Liver (tissue), 9 donors: ENCODE data around the gene ADAMTS2. TPM values are rescaled to one million over a fixed set of nuclear protein-coding genes. Genes with fewer than 3 reads are reported as not detected.
A peak's percentile ranks its signal among the peaks of the same experiment; 100 is the strongest.

ENCODE experiments used
- DNase-seq: peaks from one replicate; pipeline ENCODE4 v3.0.0-alpha.2; 2017; ENCODE audit warnings: low spot score
- H3K27ac ChIP-seq, 2 donors: one replicate each; pipeline ENCODE4 v1.7.0; 2013; ENCODE audit warnings: inconsistent platforms in 2 of 2, low read length in 2 of 2, control low read depth in 1 of 2, low read depth in 1 of 2, mild to moderate bottlenecking in 1 of 2
- H3K27me3 ChIP-seq, 4 donors: one replicate each; pipeline versions ENCODE4 v1.6.1 to v1.7.0; 2013; ENCODE audit warnings: low read length in 3 of 4, inconsistent platforms in 1 of 4, mild to moderate bottlenecking in 1 of 4, moderate library complexity in 1 of 4; ENCODE audit not compliant: control insufficient read depth in 4 of 4, insufficient read depth in 4 of 4
- H3K36me3 ChIP-seq, 4 donors: one replicate each; pipeline versions ENCODE4 v1.6.1 to v1.7.0; 2013; ENCODE audit warnings: low read length in 3 of 4, mild to moderate bottlenecking in 3 of 4, low read depth in 1 of 4, moderate library complexity in 1 of 4; ENCODE audit not compliant: control insufficient read depth in 4 of 4, insufficient read depth in 3 of 4
- H3K4me1 ChIP-seq, 4 donors: one replicate each; pipeline versions ENCODE4 v1.6.1 to v1.7.0; 2013; ENCODE audit warnings: low read length in 3 of 4, mild to moderate bottlenecking in 3 of 4, moderate library complexity in 1 of 4; ENCODE audit not compliant: control insufficient read depth in 4 of 4, insufficient read depth in 4 of 4
- H3K4me3 ChIP-seq, 3 donors: one replicate each; pipeline versions ENCODE4 v1.6.1 to v1.7.0; 2013; ENCODE audit warnings: low read length in 3 of 3, control low read depth in 1 of 3, low read depth in 1 of 3, mild to moderate bottlenecking in 1 of 3
- H3K9ac ChIP-seq, 2 donors: one replicate each; pipeline ENCODE4 v1.7.0; 2013; ENCODE audit warnings: low read length in 2 of 2, mild to moderate bottlenecking in 2 of 2, moderate library complexity in 2 of 2, control low read depth in 1 of 2, low read depth in 1 of 2
- H3K9me3 ChIP-seq, 4 donors: one replicate each; pipeline versions ENCODE4 v1.6.1 to v1.7.0; 2013; ENCODE audit warnings: low read length in 3 of 4; ENCODE audit not compliant: control insufficient read depth in 4 of 4
- EGR1 ChIP-seq, 2 donors: IDR thresholded peaks; 2 replicates each; pipeline ENCODE4 v1.6.1; 2016 to 2018; ENCODE audit warnings: antibody characterized with exemption in 2 of 2, low read depth in 2 of 2
- FOXA1 ChIP-seq: IDR thresholded peaks from 2 replicates; pipeline ENCODE4 v1.6.1; 2016; ENCODE audit warnings: antibody characterized with exemption
- FOXA2 ChIP-seq: IDR thresholded peaks from 2 replicates; pipeline ENCODE4 v1.6.1; 2016; ENCODE audit warnings: antibody characterized with exemption
- HNF4A ChIP-seq, 2 donors: conservative IDR thresholded peaks; 2 replicates each; pipeline ENCODE4 v1.6.1; 2016; ENCODE audit warnings: antibody characterized with exemption in 2 of 2, mild to moderate bottlenecking in 2 of 2
- HNF4G ChIP-seq: IDR thresholded peaks from 2 replicates; pipeline ENCODE4 v1.6.1; 2016; ENCODE audit warnings: antibody characterized with exemption
- JUND ChIP-seq, 2 donors: IDR thresholded peaks; 2 replicates each; pipeline ENCODE4 v1.6.1; 2016; ENCODE audit warnings: antibody characterized with exemption in 2 of 2
- NR2F2 ChIP-seq: IDR thresholded peaks from 2 replicates; pipeline ENCODE4 v1.6.1; 2016; ENCODE audit warnings: antibody characterized with exemption
- SP1 ChIP-seq: IDR thresholded peaks from 2 replicates; pipeline ENCODE4 v1.6.1; 2018; ENCODE audit warnings: antibody characterized with exemption, mild to moderate bottlenecking
- TAF1 ChIP-seq: conservative IDR thresholded peaks from 2 replicates; pipeline ENCODE4 v1.6.1; 2016; ENCODE audit warnings: antibody characterized with exemption, mild to moderate bottlenecking
- WGBS: extraction: QIAGEN DNeasy Blood & Tissue Kit; methylation state at CpG from one replicate; pipeline ENCODE4 v1.1.7; 2013; 5-methylcytosine and 5-hydroxymethylcytosine counted together
- polyA plus RNA-seq, 2 donors: library from polyadenylated mRNA; stranded (reverse) in 1 of 2; unstranded in 1 of 2; fragments of 200-250 nt in 1 of 2; fragments of >200 nt in 1 of 2; fragmentation: Nextera tagmentation in 1 of 2; extraction: Ambion mirVana in 1 of 2; gene quantifications; one replicate each; pipeline versions ENCODE4 v1.2.1 to v1.2.3, GENCODE V29; 2013 to 2015
- total RNA-seq, 2 donors: library from RNA; depleted of rRNA; stranded (reverse); fragments of >200 nt; gene quantifications; one replicate each; pipeline ENCODE4 v1.2.3, GENCODE V29; 2014
- TF ChIP-seq, protein P1 (sequence below): fragments of 150-350 bp; IDR thresholded peaks from 2 replicates; pipeline ENCODE4 v1.5.1; 2017; ENCODE audit warnings: improper control_type of control experiment, low read depth, low read length; ENCODE audit not compliant: missing input control
- TF ChIP-seq, protein P2 (sequence below): IDR thresholded peaks from 2 replicates; pipeline ENCODE4 v1.6.1; 2016; ENCODE audit warnings: antibody characterized with exemption
- TF ChIP-seq, protein P3 (sequence below): IDR thresholded peaks from 2 replicates; pipeline ENCODE4 v1.6.1; 2016; ENCODE audit warnings: antibody characterized with exemption, mild to moderate bottlenecking
- donor health status: healthy.
- donor health status: healthy.
- donor health status: healthy.
- donor health status: healthy.
- donor health status: healthy.

ADAMTS2 gene
- total and polyA plus RNA-seq, 4 donors = 2.7 to 24.3 (median 12.0) TPM

DNA sequence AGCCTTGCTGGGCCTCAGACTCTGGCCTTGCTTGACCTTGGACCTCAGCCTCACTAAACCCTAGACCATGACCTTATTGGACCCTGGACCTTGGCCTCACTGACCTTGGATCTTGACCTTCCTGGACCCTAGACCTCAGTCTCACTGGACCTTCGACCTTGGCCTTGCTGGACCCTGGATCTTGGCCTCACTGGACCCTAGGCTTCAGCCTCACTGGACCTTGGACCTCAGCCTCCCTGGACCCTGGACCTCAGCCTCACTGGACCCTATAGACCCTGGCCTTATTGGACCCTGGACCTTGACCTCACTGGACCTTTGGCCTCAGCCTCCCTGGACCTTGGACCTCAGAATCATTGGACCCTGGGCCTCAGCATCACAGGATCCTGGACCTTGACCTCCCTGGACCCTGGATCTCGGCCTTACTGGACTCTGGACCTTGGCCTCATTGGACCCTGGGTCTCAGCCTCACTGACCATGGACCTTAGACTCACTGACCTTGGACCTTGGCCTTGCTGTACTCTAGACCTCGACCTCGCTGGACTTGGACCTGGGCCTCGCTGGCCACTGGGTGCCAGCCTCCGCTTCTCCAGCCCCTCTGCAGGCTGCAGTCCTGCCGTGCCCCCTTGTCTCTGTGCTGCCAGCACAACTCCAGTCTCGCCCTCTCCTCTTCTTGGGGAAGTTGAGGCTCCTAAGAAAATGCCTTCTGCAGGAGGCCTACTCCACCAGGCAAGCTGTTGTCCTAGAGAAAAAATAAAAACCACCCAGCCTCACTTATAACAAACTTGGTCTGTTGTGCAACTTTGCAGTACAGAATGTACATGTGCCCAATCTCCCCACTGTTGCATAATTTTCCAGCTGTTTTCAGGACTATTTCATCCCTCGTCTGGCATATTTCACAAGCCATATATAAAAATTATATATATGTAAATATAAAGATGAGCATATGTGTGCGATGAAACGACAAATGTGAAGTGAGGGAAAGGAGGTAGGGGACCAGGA, 11.0 kb upstream of the ADAMTS2 start:
- H3K4me3 ChIP-seq = no peak overlapping the region
- DNase-seq = no peak
- H3K27ac ChIP-seq = no peak overlapping the region
- no peaks in the 10 kb centered on the region for H3K4me1 ChIP-seq
- TF ChIP-seq TAF1 = no peak
- peak; percentile 44 for TF ChIP-seq NR2F2
- TF ChIP-seq HNF4A (conservative IDR thresholded peaks at IDR 0.05) = peak; percentile 14 to 45
- TF ChIP-seq, protein P1, sequence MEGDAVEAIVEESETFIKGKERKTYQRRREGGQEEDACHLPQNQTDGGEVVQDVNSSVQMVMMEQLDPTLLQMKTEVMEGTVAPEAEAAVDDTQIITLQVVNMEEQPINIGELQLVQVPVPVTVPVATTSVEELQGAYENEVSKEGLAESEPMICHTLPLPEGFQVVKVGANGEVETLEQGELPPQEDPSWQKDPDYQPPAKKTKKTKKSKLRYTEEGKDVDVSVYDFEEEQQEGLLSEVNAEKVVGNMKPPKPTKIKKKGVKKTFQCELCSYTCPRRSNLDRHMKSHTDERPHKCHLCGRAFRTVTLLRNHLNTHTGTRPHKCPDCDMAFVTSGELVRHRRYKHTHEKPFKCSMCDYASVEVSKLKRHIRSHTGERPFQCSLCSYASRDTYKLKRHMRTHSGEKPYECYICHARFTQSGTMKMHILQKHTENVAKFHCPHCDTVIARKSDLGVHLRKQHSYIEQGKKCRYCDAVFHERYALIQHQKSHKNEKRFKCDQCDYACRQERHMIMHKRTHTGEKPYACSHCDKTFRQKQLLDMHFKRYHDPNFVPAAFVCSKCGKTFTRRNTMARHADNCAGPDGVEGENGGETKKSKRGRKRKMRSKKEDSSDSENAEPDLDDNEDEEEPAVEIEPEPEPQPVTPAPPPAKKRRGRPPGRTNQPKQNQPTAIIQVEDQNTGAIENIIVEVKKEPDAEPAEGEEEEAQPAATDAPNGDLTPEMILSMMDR = no peak
- WGBS = 81% methylated on average over 11 of the region's 11 CpGs
- H3K27me3 ChIP-seq = peaks cover 0 to 4% (median 0%) of the 10 kb centered on the region in 4 donors
- no peaks in the 10 kb centered on the region for H3K36me3 ChIP-seq
- peaks cover 0 to 4% (median 0%) of the 10 kb centered on the region in 4 donors for H3K9me3 ChIP-seq
- H3K9ac ChIP-seq = no peak overlapping the region

DNA sequence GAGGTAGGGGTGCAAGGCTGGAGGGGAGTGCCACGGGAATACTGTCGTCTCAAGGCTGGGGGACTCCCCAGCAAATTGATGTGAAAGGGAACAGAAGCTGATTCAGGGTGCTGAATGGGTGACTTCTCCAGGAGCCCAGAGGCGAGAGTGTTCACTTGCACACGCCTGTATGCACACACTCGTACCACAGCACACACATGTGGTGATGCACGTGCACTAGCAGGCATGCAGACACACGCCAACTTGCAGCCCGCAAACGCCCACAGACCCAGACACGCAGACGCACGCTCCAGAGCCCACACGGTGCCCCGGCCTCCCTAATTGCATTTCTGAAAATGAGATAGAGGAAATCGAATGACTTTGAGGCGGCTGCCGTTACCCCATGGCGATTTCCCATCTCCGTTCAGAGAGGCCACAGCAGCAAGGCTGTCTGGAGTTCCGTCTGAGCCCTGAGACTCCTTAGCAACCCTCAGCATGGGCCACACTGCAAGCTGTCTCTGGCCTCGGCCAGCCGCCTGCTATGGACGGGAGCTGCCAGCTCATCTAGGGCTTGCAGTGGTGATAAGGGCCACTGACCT, 9.1 kb upstream of the ADAMTS2 start:
- Histone ChIP-seq H3K4me3 (no peak overlapping the region), H3K36me3 (no peaks in the 10 kb centered on the region), H3K27me3 (peaks cover 0 to 7% (median 0%) of the 10 kb centered on the region in 4 donors), H3K4me1 (no peaks in the 10 kb centered on the region), H3K9me3 (peaks cover 0 to 4% (median 0%) of the 10 kb centered on the region in 4 donors), H3K9ac (no peak overlapping the region), H3K27ac (no peak overlapping the region)
- DNase-seq = no peak
- WGBS = 75% methylated on average over 23 of the region's 23 CpGs
- TF ChIP-seq, protein P2, sequence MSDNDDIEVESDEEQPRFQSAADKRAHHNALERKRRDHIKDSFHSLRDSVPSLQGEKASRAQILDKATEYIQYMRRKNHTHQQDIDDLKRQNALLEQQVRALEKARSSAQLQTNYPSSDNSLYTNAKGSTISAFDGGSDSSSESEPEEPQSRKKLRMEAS = no peak
- TF ChIP-seq, protein P1 = no peak
- TF ChIP-seq FOXA1 (no peak), SP1 (no peak), EGR1 (IDR thresholded peaks at IDR 0.05; ENCODE audit: low read depth in 2 of 2) (no peak), HNF4G (no peak)

DNA sequence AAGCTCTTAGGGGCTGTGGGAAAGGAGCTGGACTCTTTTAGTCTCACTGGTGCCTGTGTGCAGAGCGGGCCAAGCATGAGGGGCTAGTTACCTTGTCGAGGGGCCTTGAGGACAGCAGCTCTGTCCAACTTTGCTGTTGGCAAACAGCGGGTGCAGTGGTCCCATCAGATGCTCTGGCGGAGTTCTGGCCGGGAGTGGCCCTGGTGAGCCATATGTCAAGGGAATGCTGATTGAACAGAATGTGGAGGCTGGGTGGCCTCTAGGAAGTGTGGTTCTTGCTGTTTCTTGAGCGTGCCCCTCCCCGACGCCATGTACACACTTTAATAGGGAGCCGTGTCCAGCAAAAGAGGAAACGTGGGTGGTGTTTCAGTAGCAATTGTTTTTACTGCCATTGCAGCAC, 3.6 kb upstream of the ADAMTS2 start:
- no peaks in the 10 kb centered on the region for H3K9me3 ChIP-seq
- no peak overlapping the region for H3K4me3 ChIP-seq
- TF ChIP-seq EGR1 (IDR thresholded peaks at IDR 0.05; ENCODE audit: low read depth in 2 of 2) (no peak), FOXA2 (no peak), JUND (IDR thresholded peaks at IDR 0.05) (no peak)
- TF ChIP-seq, protein P3, sequence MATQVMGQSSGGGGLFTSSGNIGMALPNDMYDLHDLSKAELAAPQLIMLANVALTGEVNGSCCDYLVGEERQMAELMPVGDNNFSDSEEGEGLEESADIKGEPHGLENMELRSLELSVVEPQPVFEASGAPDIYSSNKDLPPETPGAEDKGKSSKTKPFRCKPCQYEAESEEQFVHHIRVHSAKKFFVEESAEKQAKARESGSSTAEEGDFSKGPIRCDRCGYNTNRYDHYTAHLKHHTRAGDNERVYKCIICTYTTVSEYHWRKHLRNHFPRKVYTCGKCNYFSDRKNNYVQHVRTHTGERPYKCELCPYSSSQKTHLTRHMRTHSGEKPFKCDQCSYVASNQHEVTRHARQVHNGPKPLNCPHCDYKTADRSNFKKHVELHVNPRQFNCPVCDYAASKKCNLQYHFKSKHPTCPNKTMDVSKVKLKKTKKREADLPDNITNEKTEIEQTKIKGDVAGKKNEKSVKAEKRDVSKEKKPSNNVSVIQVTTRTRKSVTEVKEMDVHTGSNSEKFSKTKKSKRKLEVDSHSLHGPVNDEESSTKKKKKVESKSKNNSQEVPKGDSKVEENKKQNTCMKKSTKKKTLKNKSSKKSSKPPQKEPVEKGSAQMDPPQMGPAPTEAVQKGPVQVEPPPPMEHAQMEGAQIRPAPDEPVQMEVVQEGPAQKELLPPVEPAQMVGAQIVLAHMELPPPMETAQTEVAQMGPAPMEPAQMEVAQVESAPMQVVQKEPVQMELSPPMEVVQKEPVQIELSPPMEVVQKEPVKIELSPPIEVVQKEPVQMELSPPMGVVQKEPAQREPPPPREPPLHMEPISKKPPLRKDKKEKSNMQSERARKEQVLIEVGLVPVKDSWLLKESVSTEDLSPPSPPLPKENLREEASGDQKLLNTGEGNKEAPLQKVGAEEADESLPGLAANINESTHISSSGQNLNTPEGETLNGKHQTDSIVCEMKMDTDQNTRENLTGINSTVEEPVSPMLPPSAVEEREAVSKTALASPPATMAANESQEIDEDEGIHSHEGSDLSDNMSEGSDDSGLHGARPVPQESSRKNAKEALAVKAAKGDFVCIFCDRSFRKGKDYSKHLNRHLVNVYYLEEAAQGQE = no peak
- no peaks in the 10 kb centered on the region for H3K36me3 ChIP-seq
- DNase-seq = no peak
- WGBS = 66% methylated on average over 10 of the region's 10 CpGs
- no peak overlapping the region for H3K27ac ChIP-seq
- H3K27me3 ChIP-seq = peaks cover 0 to 25% (median 3%) of the 10 kb centered on the region in 4 donors
- no peak overlapping the region for H3K9ac ChIP-seq
- H3K4me1 ChIP-seq = peaks cover 4 to 10% (median 9%) of the 10 kb centered on the region in 4 donors
